HG03159 (cell line): ENCODE data around the gene ANKRD33.
"Not testable (repeated sequence)": the region's sequence is repeated elsewhere in the genome, so short reads cannot be mapped to it uniquely, and the experiment has no call there.

ENCODE experiments used
- ATAC-seq: cut with Tn5 transposase; IDR thresholded peaks from one replicate; pipeline ENCODE4 v1.9.1; 2021; ENCODE audit warnings: mild to moderate bottlenecking, moderate library complexity; ENCODE audit not compliant: unreplicated experiment

ANKRD33 gene

GRCh38 chr12:51874486-51874885, 13.4 kb upstream of the ANKRD33 start:
- no peak for ATAC-seq

- ATAC-seq: no peak
These were observed 8.8 kb upstream of the ANKRD33 start for GRCh38 chr12:51879102-51879501.

GRCh38 chr12:51883295-51883694, 4.6 kb upstream of the ANKRD33 start:
- ATAC-seq: no peak

- ATAC-seq: no peak
These were observed 3.8 kb upstream of the ANKRD33 start for GRCh38 chr12:51883998-51884675.

- no peak for ATAC-seq
These were observed 3.1 kb upstream of the ANKRD33 start for GRCh38 chr12:51884676-51885229.

GRCh38 chr12:51885294-51886020, 2.4 kb upstream of the ANKRD33 start:
- not testable (repeated sequence) for ATAC-seq

GRCh38 chr12:51886021-51886710, 1.7 kb upstream of the ANKRD33 start:
- ATAC-seq: no peak

- no peak for ATAC-seq
These were observed 663 bp downstream of the ANKRD33 start for GRCh38 chr12:51888316-51889215.

- ATAC-seq: no peak
These were observed 1.6 kb downstream of the ANKRD33 start for GRCh38 chr12:51889216-51890132.

- no peak for ATAC-seq
These were observed 2.2 kb downstream of the ANKRD33 start for GRCh38 chr12:51890133-51890464.

GRCh38 chr12:51890511-51891171, 2.7 kb downstream of the ANKRD33 start:
- ATAC-seq: no peak

- no peak for ATAC-seq
These were observed 3.9 kb downstream of the ANKRD33 start for GRCh38 chr12:51891843-51892242.

GRCh38 chr12:51893786-51894185, 5.9 kb downstream of the ANKRD33 start:
- no peak for ATAC-seq

GRCh38 chr12:51895378-51896135, 7.7 kb downstream of the ANKRD33 start:
- no peak for ATAC-seq

GRCh38 chr12:51896236-51896635, 8.3 kb downstream of the ANKRD33 start:
- ATAC-seq: no peak

- ATAC-seq: no peak
These were observed 9.3 kb downstream of the ANKRD33 start for GRCh38 chr12:51897181-51897580.

- no peak for ATAC-seq
These were observed 10.6 kb downstream of the ANKRD33 start for GRCh38 chr12:51898506-51898905.

- ATAC-seq: no peak
These were observed 11.0 kb downstream of the ANKRD33 start for GRCh38 chr12:51898937-51899336.
